BLaER1 (cell line): Measurements from ENCODE around the gene TBC1D16.

Experiments used
- H3K27ac ChIP-seq: shearing (Covaris generic); formaldehyde crosslinking; 2 replicates; pipeline ENCODE4 v1.8.1; 2022
- H3K27me3 ChIP-seq: shearing (Covaris generic); formaldehyde crosslinking; 2 replicates; pipeline ENCODE4 v1.8.1; 2022
- H3K36me3 ChIP-seq: shearing (Covaris generic); formaldehyde crosslinking; 2 replicates; pipeline ENCODE4 v1.8.1; 2022
- H3K4me1 ChIP-seq: shearing (Covaris generic); formaldehyde crosslinking; 2 replicates; pipeline ENCODE4 v1.8.1; 2022
- H3K4me2 ChIP-seq: shearing (Covaris generic); formaldehyde crosslinking; 2 replicates; pipeline ENCODE4 v1.8.1; 2022
- H3K4me3 ChIP-seq: shearing (Covaris generic); formaldehyde crosslinking; 2 replicates; pipeline ENCODE4 v1.8.1; 2022
- H3K9ac ChIP-seq: shearing (Covaris generic); formaldehyde crosslinking; 2 replicates; pipeline ENCODE4 v1.8.1; 2022
- H3K9me3 ChIP-seq: shearing (Covaris generic); formaldehyde crosslinking; 2 replicates; pipeline ENCODE4 v1.8.1; 2022
- H4K20me1 ChIP-seq: shearing (Covaris generic); formaldehyde crosslinking; 2 replicates; pipeline ENCODE4 v1.8.1; 2022
- Cebpa-rat ChIP-seq: shearing (Covaris generic); IDR thresholded peaks from 2 replicates; pipeline ENCODE4 v1.8.1; 2022

TBC1D16 gene

GRCh38 chr17:80005360-80006338 lies 30.0 kb downstream of the TBC1D16 start:
- Histone ChIP-seq H3K27me3 (no peaks in the 10 kb centered on the region), H3K36me3 (no peaks in the 10 kb centered on the region; the same call in 1 of the 2 replicates), H3K4me3 (no peak overlapping the region), H3K4me1 (peaks cover 20% of the 10 kb centered on the region), H3K4me2 (peak overlapping the region; percentile 24), H4K20me1 (no peaks in the 10 kb centered on the region), H3K9me3 (no peaks in the 10 kb centered on the region), H3K9ac (no peak overlapping the region), H3K27ac (no peak overlapping the region)
- TF ChIP-seq Cebpa-rat, result no peak

GRCh38 chr17:80003969-80004368 lies 31.7 kb downstream of the TBC1D16 start:
- H3K4me3 ChIP-seq, result no peak overlapping the region
- H3K27me3 ChIP-seq, result no peaks in the 10 kb centered on the region
- H3K9ac ChIP-seq, result no peak overlapping the region
- peaks cover 20% of the 10 kb centered on the region for H3K4me1 ChIP-seq
- no peaks in the 10 kb centered on the region for H4K20me1 ChIP-seq
- no peak overlapping the region for H3K27ac ChIP-seq
- no peaks in the 10 kb centered on the region for H3K36me3 ChIP-seq
- TF ChIP-seq Cebpa-rat, result no peak
- H3K9me3 ChIP-seq, result no peaks in the 10 kb centered on the region
- H3K4me2 ChIP-seq, result no peak overlapping the region

- Histone ChIP-seq H3K27me3 (no peaks in the 10 kb centered on the region), H3K4me1 (peaks cover 22% of the 10 kb centered on the region), H3K4me2 (no peak overlapping the region), H3K36me3 (no peaks in the 10 kb centered on the region), H4K20me1 (no peaks in the 10 kb centered on the region), H3K9me3 (no peaks in the 10 kb centered on the region), H3K9ac (no peak overlapping the region), H3K4me3 (no peak overlapping the region), H3K27ac (no peak overlapping the region)
- no peak for TF ChIP-seq Cebpa-rat
These were observed 32.8 kb downstream of the TBC1D16 start for GRCh38 chr17:80002690-80003490.

- Histone ChIP-seq H3K9me3 (no peaks in the 10 kb centered on the region), H3K4me2 (no peak overlapping the region), H4K20me1 (no peaks in the 10 kb centered on the region), H3K4me3 (no peak overlapping the region), H3K27me3 (no peaks in the 10 kb centered on the region), H3K36me3 (no peaks in the 10 kb centered on the region), H3K27ac (no peak overlapping the region), H3K9ac (no peak overlapping the region), H3K4me1 (peaks cover 29% of the 10 kb centered on the region)
- no peak for TF ChIP-seq Cebpa-rat
These were observed 33.5 kb downstream of the TBC1D16 start for GRCh38 chr17:80002070-80002641.

- no peak overlapping the region for H3K9ac ChIP-seq
- no peak overlapping the region for H3K4me3 ChIP-seq
- TF ChIP-seq Cebpa-rat, result no peak
- H3K9me3 ChIP-seq, result no peaks in the 10 kb centered on the region
- H3K27me3 ChIP-seq, result no peaks in the 10 kb centered on the region
- no peaks in the 10 kb centered on the region for H4K20me1 ChIP-seq
- H3K27ac ChIP-seq, result no peak overlapping the region
- H3K36me3 ChIP-seq, result no peaks in the 10 kb centered on the region
- no peak overlapping the region for H3K4me2 ChIP-seq
- peaks cover 37% of the 10 kb centered on the region for H3K4me1 ChIP-seq
These were observed 34.5 kb downstream of the TBC1D16 start for GRCh38 chr17:80000981-80001775.

- Histone ChIP-seq H3K27ac (no peak overlapping the region), H3K4me1 (peaks cover 38% of the 10 kb centered on the region), H3K4me2 (no peak overlapping the region), H3K27me3 (no peaks in the 10 kb centered on the region), H3K4me3 (no peak overlapping the region), H4K20me1 (no peaks in the 10 kb centered on the region), H3K9ac (no peak overlapping the region), H3K36me3 (no peaks in the 10 kb centered on the region), H3K9me3 (no peaks in the 10 kb centered on the region)
- no peak for TF ChIP-seq Cebpa-rat
These were observed 35.5 kb downstream of the TBC1D16 start for GRCh38 chr17:80000136-80000535.

GRCh38 chr17:79997011-79997660 lies 38.5 kb downstream of the TBC1D16 start:
- Histone ChIP-seq H3K4me2 (peak overlapping the region; percentile 78), H3K27me3 (peaks cover under 1% of the 10 kb centered on the region; the same call in 1 of the 2 replicates), H3K27ac (peak overlapping the region; percentile 74), H3K9ac (peak overlapping the region; percentile 25; the same call in 1 of the 2 replicates), H3K9me3 (no peaks in the 10 kb centered on the region), H3K36me3 (no peaks in the 10 kb centered on the region), H3K4me3 (no peak overlapping the region; the same call in 1 of the 2 replicates), H4K20me1 (no peaks in the 10 kb centered on the region), H3K4me1 (peaks cover 68% of the 10 kb centered on the region)
- TF ChIP-seq Cebpa-rat, result no peak; the same call in 1 of the 2 replicates

GRCh38 chr17:79996291-79996690 lies 39.4 kb downstream of the TBC1D16 start:
- H3K27me3 ChIP-seq, result peaks cover 4% of the 10 kb centered on the region; the same call in 1 of the 2 replicates
- H3K27ac ChIP-seq, result 0 out of 2 replicates have a peak overlapping the region, but pooled peaks have one; percentile 49
- TF ChIP-seq Cebpa-rat, result no peak
- H3K4me1 ChIP-seq, result peaks cover 74% of the 10 kb centered on the region
- H3K9me3 ChIP-seq, result no peaks in the 10 kb centered on the region
- 0 out of 2 replicates have a peak, but pooled peaks cover 1% of the 10 kb centered on the region for H4K20me1 ChIP-seq
- H3K4me3 ChIP-seq, result no peak overlapping the region
- H3K4me2 ChIP-seq, result peak overlapping the region; percentile 78
- H3K9ac ChIP-seq, result peak overlapping the region; percentile 25; the same call in 1 of the 2 replicates
- no peaks in the 10 kb centered on the region for H3K36me3 ChIP-seq
